Measurements from ENCODE around the gene ABCF1. TPM values are rescaled to one million over a fixed set of nuclear protein-coding genes. Genes with fewer than 3 reads are reported as not detected.

ABCF1 gene
- total and polyA plus RNA-seq, 9 of the 15 experiments (the other 6 are each of a cell fraction or from before 2014, with no cell fraction given): 41.6 to 193 (median 102) TPM

- TF ChIP-seq ZNF592 (IDR thresholded peaks at IDR 0.05) (no peak), ZBTB43 (CRISPR knock-in tag; IDR thresholded peaks at IDR 0.05) (no peak), ZFX (CRISPR knock-in tag; IDR thresholded peaks at IDR 0.05) (0 out of 2 replicates have a peak, but pooled peaks have one; percentile 31), ERF (CRISPR knock-in tag; IDR thresholded peaks at IDR 0.05) (no peak), ZBTB12 (CRISPR knock-in tag; IDR thresholded peaks at IDR 0.05) (no peak), ZNF384 (IDR thresholded peaks at IDR 0.05; ENCODE audit: low read depth, low read length) (no peak), REST (IDR thresholded peaks at IDR 0.05; ENCODE audit: borderline replicate concordance) (no peak), REST (CRISPR knock-in tag; IDR thresholded peaks at IDR 0.05; ENCODE audit: low read depth) (no peak), CTBP1 (IDR thresholded peaks at IDR 0.05; ENCODE audit: borderline replicate concordance) (peak; percentile 71), ZNF449 (CRISPR knock-in tag; IDR thresholded peaks at IDR 0.05) (no peak), ZNF121 (CRISPR knock-in tag; conservative IDR thresholded peaks at IDR 0.05) (no peak), ZNF165 (CRISPR knock-in tag; IDR thresholded peaks at IDR 0.05; ENCODE audit: borderline replicate concordance) (no peak)
These were observed 41.2 kb upstream of the ABCF1 start (continued) for GRCh38 chr6:30530014-30530413.

Data from K562 (cell line).